ENCODE data around the gene SPOCK2.

SPOCK2 gene

DNA sequence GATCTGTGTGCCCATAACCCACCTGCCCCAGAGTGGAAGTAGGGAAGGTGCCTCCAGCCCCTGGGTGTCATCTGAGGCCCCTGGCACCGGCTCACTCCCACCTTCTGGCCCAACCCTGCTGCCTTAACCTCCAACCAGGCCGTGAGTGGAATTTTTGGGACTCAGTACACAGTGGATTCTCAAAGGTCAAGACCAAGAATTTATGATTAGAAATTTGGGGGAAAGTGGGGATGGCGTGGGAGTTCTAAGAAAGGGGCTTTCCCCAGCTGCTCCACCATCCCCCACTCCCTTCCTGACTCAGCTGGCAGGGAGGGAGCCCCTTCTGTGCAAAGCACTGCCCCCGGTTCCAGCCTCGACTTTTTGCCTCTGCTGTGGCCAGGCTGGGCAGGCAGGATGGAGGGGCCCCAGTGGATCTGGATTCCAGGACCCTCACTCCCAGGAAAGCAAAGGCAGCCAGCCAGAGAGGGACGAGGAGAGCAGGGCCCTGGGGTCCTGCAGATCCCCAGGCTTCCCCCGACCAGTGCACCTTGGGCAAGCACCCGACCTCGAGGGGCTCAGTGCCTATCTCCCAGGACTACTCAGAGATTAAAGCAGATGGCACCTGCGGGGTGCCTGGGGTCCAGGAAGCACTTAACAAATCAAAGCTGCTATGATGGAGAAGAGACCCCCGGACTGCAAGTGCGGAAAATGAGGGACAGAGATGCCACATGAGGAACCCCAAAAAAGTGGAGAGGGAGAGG lies 12.8 kb downstream of the SPOCK2 start:
- H3K4me2 ChIP-seq (ENCODE audit: low read length): 0 out of 2 replicates have a peak overlapping the region, but pooled peaks have one; percentile 15
- no peak overlapping the region for H3K9ac ChIP-seq (ENCODE audit: low read length)
- TF ChIP-seq EZH2phosphoT487 (IDR thresholded peaks at IDR 0.05; ENCODE audit: low read depth): no peak
- TF ChIP-seq, protein P1, sequence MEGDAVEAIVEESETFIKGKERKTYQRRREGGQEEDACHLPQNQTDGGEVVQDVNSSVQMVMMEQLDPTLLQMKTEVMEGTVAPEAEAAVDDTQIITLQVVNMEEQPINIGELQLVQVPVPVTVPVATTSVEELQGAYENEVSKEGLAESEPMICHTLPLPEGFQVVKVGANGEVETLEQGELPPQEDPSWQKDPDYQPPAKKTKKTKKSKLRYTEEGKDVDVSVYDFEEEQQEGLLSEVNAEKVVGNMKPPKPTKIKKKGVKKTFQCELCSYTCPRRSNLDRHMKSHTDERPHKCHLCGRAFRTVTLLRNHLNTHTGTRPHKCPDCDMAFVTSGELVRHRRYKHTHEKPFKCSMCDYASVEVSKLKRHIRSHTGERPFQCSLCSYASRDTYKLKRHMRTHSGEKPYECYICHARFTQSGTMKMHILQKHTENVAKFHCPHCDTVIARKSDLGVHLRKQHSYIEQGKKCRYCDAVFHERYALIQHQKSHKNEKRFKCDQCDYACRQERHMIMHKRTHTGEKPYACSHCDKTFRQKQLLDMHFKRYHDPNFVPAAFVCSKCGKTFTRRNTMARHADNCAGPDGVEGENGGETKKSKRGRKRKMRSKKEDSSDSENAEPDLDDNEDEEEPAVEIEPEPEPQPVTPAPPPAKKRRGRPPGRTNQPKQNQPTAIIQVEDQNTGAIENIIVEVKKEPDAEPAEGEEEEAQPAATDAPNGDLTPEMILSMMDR (IDR thresholded peaks at IDR 0.05; ENCODE audit: low read depth, low read length): no peak
- no peaks in the 10 kb centered on the region for H4K20me1 ChIP-seq (ENCODE audit: insufficient read depth, low read length)
- no peak overlapping the region for H3K27ac ChIP-seq (ENCODE audit: low read length)
- no peaks in the 10 kb centered on the region for H3K9me3 ChIP-seq (ENCODE audit: insufficient read depth, low read length)
- no peaks in the 10 kb centered on the region for H3K79me2 ChIP-seq (ENCODE audit: low read length)
- H3K4me3 ChIP-seq (ENCODE audit: low read length): no peak overlapping the region
- no peaks in the 10 kb centered on the region for H3K27me3 ChIP-seq (ENCODE audit: low read depth, low read length)
- no peak overlapping the region for H2AFZ ChIP-seq (ENCODE audit: low read depth, low read length)
- peaks cover 18% of the 10 kb centered on the region for H3K4me1 ChIP-seq (ENCODE audit: low read length)
- no peaks in the 10 kb centered on the region for H3K36me3 ChIP-seq (replicated peaks; ENCODE audit: low read depth, low read length)

DNA sequence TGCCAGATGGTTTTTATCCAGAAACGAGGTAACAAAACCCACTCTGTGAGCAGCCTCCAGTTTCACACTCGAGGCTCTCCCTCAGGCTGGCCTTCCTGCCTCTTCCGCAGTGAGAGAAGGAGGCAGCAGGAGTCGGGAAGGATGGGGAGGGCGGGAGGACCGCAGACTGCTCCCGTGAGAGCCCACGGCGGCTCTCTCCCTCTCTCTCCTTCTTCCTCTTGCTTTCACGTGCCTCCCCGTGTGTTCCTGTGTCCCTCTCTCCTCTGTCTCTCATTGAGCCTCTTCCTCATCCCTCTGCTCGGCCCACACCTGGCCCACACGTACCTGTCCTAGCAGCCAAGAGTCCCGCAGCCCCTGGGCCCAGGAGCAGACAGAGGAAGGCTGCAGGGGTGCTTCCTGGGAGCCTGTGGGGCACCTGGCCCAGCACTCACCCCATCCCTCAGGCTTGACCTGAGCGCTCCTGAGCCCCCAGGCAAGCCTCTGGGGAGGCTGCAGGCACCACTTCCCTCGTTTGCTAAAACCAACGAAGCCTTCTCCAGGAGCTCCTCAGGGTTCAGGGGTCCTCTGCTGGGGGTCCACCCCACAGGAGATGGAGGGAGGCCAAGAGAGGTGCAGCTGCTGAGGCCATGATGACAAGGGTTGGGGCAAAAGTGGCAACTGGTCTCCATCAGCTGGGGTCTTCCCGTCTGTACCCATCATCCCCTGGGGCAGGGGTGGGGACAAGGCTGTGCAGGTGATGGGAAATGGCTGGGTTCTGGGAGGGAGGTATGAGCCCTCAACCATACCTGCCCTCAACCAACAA lies 13.6 kb downstream of the SPOCK2 start:
- Histone ChIP-seq H3K27me3 (ENCODE audit: low read depth, low read length) (no peaks in the 10 kb centered on the region), H3K4me1 (ENCODE audit: low read length) (peaks cover 15% of the 10 kb centered on the region), H3K79me2 (ENCODE audit: low read length) (no peaks in the 10 kb centered on the region), H3K27ac (ENCODE audit: low read length) (no peak overlapping the region), H3K4me2 (ENCODE audit: low read length) (0 out of 2 replicates have a peak overlapping the region, but pooled peaks have one; percentile 15), H3K9ac (ENCODE audit: low read length) (no peak overlapping the region), H3K4me3 (ENCODE audit: low read length) (no peak overlapping the region), H4K20me1 (ENCODE audit: insufficient read depth, low read length) (no peaks in the 10 kb centered on the region), H2AFZ (ENCODE audit: low read depth, low read length) (no peak overlapping the region), H3K9me3 (ENCODE audit: insufficient read depth, low read length) (no peaks in the 10 kb centered on the region), H3K36me3 (replicated peaks; ENCODE audit: low read depth, low read length) (no peaks in the 10 kb centered on the region)
- TF ChIP-seq, protein P1 (IDR thresholded peaks at IDR 0.05; ENCODE audit: low read depth, low read length): no peak
- TF ChIP-seq EZH2phosphoT487 (IDR thresholded peaks at IDR 0.05; ENCODE audit: low read depth): no peak

DNA sequence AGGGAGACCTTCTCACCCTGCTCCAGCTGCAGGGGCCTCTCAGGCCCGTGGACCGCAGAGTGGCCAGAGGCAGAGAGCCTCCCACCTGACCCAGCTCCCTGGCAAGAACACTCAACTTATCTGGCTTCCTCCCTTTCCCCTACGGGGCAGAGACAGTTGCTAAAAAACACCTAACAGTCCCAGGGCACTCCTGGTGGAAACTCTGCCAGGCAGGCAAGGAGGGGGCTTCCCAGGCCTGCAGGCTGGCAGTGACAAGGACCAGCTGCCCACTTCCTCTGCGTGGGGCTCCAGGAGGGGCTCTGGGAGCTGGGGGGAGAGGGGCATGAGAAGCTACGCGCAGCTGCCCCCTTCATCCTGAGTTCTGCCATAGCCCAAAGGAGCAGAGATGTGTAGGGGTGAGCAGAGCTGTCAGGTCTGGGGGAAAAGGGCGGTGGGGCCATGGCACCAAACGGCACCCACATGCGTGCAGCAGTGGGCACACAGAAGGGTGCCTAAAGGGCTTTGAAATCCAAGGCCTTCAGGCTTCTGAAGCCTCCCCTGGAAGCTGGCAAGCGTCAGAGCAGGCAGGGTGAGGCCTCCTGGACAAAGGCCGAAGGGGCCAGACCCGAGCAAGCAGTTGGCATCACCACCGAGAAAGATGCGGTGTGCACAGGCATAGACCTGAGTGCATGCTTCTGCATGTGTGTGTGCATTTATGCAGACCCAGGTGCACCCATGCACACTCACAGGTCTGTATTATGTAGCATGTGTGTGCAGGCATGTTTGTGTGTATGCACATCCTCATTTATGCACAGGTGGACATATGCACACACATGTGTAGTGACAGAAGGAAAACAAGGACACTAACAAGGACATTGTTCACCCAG lies 14.4 kb downstream of the SPOCK2 start:
- Histone ChIP-seq H3K4me2 (ENCODE audit: low read length) (no peak overlapping the region), H3K4me3 (ENCODE audit: low read length) (no peak overlapping the region), H3K4me1 (ENCODE audit: low read length) (peaks cover 8% of the 10 kb centered on the region), H3K27me3 (ENCODE audit: low read depth, low read length) (no peaks in the 10 kb centered on the region), H4K20me1 (ENCODE audit: insufficient read depth, low read length) (no peaks in the 10 kb centered on the region), H3K27ac (ENCODE audit: low read length) (no peak overlapping the region), H3K9ac (ENCODE audit: low read length) (no peak overlapping the region), H3K79me2 (ENCODE audit: low read length) (no peaks in the 10 kb centered on the region), H3K36me3 (replicated peaks; ENCODE audit: low read depth, low read length) (no peaks in the 10 kb centered on the region), H2AFZ (ENCODE audit: low read depth, low read length) (no peak overlapping the region), H3K9me3 (ENCODE audit: insufficient read depth, low read length) (no peaks in the 10 kb centered on the region)
- TF ChIP-seq EZH2phosphoT487 (IDR thresholded peaks at IDR 0.05; ENCODE audit: low read depth): no peak
- TF ChIP-seq, protein P1 (IDR thresholded peaks at IDR 0.05; ENCODE audit: low read depth, low read length): no peak

Data from OCI-LY3 (cell line).